ENCODE data around the gene MAGEA11.

DNA sequence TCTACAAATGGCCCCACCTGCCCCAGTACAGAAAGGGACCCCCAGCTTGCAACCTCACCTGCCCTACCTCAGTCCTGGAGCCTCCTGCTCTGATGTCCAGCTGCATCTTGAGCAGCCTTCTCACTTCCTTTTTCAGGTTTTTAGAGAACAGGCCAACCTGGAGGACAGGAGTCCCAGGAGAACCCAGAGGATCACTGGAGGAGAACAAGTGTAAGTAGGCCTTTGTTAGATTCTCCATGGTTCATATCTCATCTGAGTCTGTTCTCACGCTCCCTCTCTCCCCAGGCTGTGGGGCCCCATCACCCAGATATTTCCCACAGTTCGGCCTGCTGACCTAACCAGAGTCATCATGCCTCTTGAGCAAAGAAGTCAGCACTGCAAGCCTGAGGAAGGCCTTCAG lies 3.6 kb downstream of the MAGEA11 start:
- TF ChIP-seq POLR2A (IDR thresholded peaks at IDR 0.05; ENCODE audit: low read depth, low read length) (no peak), TAF1 (IDR thresholded peaks at IDR 0.05; ENCODE audit: low read depth, low read length) (no peak), POLR2AphosphoS5 (IDR thresholded peaks at IDR 0.05; ENCODE audit: low read depth, low read length) (no peak), SPI1 (IDR thresholded peaks at IDR 0.05; ENCODE audit: low read depth, low read length) (peak; percentile 57), PAX5 (IDR thresholded peaks at IDR 0.05; ENCODE audit: insufficient read depth, low read length, severe bottlenecking) (no peak), POU2F2 (IDR thresholded peaks at IDR 0.05; ENCODE audit: low read depth, low read length) (no peak)
